Lower lobe of right lung (tissue), 2 donors: ENCODE data around the gene TEX14. TPM values are rescaled to one million over a fixed set of nuclear protein-coding genes. Genes with fewer than 3 reads are reported as not detected.
"Not testable (repeated sequence)": the region's sequence is repeated elsewhere in the genome, so short reads cannot be mapped to it uniquely, and the experiment has no call there.

Source experiments
- ATAC-seq, 2 donors: fragments of 200-7000 bp; cut with Tn5 transposase; one replicate each; pipeline ENCODE4 v1.9.1; 2020 to 2022; ENCODE audit warnings: mild to moderate bottlenecking in 2 of 2, moderate library complexity in 2 of 2
- DNase-seq: peaks from one replicate; pipeline ENCODE4 v3.0.0-alpha.2; 2020
- H3K27ac ChIP-seq: fragments of 200-600 bp; one replicate; pipeline ENCODE4 v1.8.0; 2022
- H3K27me3 ChIP-seq: fragments of 200-600 bp; one replicate; pipeline ENCODE4 v1.8.0; 2022; ENCODE audit warnings: low read depth
- H3K36me3 ChIP-seq: fragments of 200-600 bp; one replicate; pipeline ENCODE4 v1.8.0; 2022; ENCODE audit warnings: mild to moderate bottlenecking
- H3K4me1 ChIP-seq: fragments of 200-600 bp; one replicate; pipeline ENCODE4 v1.8.0; 2022
- H3K4me3 ChIP-seq: fragments of 200-600 bp; one replicate; pipeline ENCODE4 v1.8.0; 2022; ENCODE audit warnings: mild to moderate bottlenecking
- H3K9me3 ChIP-seq: fragments of 200-600 bp; one replicate; pipeline ENCODE4 v1.8.0; 2022
- intact Hi-C: fragments of 100-400 bp; cut with DNase I; formaldehyde crosslinking; loops from one replicate; pipeline ENCODE4 v1.11.0; 2022
- total RNA-seq: library from RNA; stranded (reverse); fragmentation: NEBNext Ultra II Directional; extraction: Animal tissue kit (Norgen Biotek cat#: 25700); gene quantifications from one replicate; pipeline ENCODE4 v1.2.1, GENCODE V29; 2021
- TF ChIP-seq, protein P1 (sequence below): fragments of 200-600 bp; IDR thresholded peaks from one replicate; pipeline ENCODE4 v1.8.0; 2022; ENCODE audit warnings: antibody characterized with exemption, mild to moderate bottlenecking
- donor health status: DM: no; HTN: yes; CAD: no; lungs with severe emphysema.

The TEX14 gene
- total RNA-seq, 1 donor from 2014 or later, result 6.8 TPM

DNA sequence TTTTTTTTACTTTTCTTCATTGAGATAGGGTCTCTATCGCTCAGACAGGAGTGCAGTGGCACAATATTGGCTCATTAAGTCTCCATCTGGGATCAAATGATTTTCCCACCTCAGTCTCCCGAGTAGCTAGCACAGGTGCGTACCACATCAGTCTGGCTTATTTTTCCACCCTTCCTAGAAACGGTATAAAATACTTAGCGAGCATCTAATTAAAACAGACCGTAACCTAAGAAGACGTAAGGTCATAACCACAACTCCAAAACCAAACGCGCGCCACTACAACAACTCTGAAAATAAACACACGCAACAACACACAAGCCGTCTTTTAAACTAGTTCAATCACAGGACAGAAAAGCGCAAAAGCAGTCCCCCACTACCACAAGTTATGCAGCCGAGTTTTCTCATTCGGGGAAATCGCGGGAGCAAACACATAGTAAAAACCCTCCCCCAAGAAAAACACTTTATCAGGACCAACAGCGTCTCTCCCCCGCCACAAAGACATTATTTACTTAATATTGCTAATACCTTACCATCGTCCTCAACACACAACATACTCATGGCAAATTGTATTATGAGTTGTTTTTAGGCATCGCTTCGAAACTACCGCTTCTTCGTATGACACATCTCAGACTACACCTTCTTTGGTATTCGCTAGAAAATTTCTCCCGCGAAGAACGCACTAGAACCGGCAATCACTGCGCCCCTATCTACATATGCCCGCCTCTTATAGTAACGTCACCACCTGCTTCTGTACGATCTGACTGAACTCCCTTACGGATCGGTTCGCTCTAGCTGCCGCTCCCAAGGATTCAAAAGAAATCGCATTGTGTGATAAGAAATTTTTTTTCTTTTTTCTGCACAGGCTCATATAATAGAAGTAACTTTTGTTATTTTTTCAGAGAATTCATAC, 32.8 kb downstream of the TEX14 start:
- peak; percentile 55 for DNase-seq

DNA sequence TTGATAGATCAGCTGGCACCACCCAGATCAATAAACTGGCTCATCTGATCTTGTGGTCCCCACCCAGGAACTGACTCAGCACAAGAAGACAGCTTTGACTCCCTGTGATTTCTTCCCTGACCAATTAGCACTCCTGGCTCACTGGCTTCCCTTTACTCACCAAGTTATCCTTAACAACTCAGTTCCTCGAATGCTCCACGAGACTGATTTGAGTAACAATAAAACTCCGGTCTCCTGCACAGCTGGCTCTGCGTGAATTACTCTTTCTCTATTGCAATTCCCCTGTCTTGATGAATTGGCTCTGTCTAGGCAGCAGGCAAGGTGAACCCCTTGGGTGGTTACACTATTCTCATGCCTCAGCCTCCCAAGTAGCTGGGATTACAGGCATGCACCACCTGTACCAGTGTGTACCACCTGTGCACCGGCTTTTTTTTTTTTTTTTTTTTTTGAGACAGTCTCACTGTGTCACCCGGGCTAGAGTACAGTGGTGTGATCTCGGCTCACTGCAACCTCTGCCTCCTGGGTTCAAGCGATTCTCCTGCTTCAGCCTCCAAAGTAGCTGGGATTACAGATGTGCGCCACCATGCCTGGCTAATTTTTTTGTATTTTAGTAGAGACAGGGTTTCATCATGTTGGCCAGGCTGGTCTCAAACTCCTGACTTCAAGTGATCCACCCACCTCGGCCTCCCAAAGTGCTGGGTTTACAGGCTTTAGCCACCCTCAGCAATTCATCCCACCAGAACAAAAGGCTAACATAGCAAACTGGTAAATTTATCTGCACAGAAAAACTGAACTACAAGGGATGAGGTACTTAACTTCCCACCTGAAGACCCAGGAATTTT, 33.7 kb downstream of the TEX14 start:
- H3K4me1 ChIP-seq, H3K9me3 ChIP-seq, intact Hi-C loops, ATAC-seq, DNase-seq, H3K27me3 ChIP-seq, H3K36me3 ChIP-seq: not testable (repeated sequence)
- H3K27ac ChIP-seq, result peak overlapping the region; percentile 93
- H3K4me3 ChIP-seq, result peak overlapping the region; percentile 56

More for the DNA sequence above, 32.8 kb downstream of the TEX14 start:
- Histone ChIP-seq H3K4me3 (peak overlapping the region; percentile 56), H3K9me3 (no peaks in the 10 kb centered on the region), H3K36me3 (no peaks in the 10 kb centered on the region), H3K27me3 (no peaks in the 10 kb centered on the region), H3K27ac (peak overlapping the region; percentile 93), H3K4me1 (no peaks in the 10 kb centered on the region)
- intact Hi-C loops, result no loop called here
- TF ChIP-seq, protein P1, sequence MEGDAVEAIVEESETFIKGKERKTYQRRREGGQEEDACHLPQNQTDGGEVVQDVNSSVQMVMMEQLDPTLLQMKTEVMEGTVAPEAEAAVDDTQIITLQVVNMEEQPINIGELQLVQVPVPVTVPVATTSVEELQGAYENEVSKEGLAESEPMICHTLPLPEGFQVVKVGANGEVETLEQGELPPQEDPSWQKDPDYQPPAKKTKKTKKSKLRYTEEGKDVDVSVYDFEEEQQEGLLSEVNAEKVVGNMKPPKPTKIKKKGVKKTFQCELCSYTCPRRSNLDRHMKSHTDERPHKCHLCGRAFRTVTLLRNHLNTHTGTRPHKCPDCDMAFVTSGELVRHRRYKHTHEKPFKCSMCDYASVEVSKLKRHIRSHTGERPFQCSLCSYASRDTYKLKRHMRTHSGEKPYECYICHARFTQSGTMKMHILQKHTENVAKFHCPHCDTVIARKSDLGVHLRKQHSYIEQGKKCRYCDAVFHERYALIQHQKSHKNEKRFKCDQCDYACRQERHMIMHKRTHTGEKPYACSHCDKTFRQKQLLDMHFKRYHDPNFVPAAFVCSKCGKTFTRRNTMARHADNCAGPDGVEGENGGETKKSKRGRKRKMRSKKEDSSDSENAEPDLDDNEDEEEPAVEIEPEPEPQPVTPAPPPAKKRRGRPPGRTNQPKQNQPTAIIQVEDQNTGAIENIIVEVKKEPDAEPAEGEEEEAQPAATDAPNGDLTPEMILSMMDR, result no peak
- ATAC-seq, result peak; percentile 94 to 98

DNA sequence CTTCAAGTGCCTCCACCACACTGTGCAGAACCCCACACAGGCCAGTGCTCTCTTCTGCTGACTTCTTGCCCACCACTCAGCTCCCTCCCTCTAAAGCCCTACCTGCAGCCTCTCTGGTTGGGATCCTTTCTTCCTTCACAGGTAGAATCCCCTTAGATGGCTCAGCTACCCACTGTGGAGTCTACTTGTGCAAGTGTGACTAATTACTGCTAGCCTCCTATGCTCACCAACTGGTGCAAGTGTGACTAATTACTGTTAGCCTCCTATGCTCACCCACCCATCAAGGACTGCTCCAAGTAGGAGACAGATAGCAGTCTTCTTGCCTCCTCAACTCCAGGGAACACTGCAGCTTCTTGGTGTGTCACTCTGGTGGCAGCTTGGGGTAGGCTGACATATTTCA, 43.6 kb downstream of the TEX14 start:
- no peaks in the 10 kb centered on the region for H3K4me1 ChIP-seq
- H3K4me3 ChIP-seq, result no peak overlapping the region
- no peak overlapping the region for H3K27ac ChIP-seq
- H3K9me3 ChIP-seq, result no peaks in the 10 kb centered on the region
- H3K27me3 ChIP-seq, result no peaks in the 10 kb centered on the region
- TF ChIP-seq, protein P1, result no peak
- H3K36me3 ChIP-seq, result no peaks in the 10 kb centered on the region
- intact Hi-C loops, result no loop called here
- ATAC-seq, result no peak
- no peak for DNase-seq

DNA sequence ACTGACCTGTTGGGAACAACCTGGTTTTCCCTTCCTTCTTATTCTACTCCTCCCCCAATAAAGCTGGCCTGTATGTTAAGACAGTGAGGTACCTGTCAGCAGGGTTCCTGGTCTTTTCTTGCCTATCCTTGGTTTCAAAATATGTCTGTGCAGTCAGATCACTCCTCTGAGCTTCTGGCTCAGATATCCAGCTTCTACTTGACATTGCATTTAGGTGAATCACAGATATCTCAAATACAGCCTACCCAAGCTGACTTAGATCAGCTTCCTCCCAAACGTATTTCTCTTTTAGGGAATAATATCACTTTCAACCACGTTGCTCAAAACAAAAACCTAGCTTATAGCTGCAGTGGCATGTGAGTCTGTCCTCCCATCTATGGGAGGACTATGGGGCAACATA, 48.7 kb downstream of the TEX14 start:
- Histone ChIP-seq H3K9me3 (no peaks in the 10 kb centered on the region), H3K4me3 (no peak overlapping the region), H3K27me3 (no peaks in the 10 kb centered on the region), H3K4me1 (no peaks in the 10 kb centered on the region), H3K36me3 (no peaks in the 10 kb centered on the region), H3K27ac (no peak overlapping the region)
- DNase-seq, result no peak
- intact Hi-C loops, result no loop called here
- ATAC-seq, result no peak
- TF ChIP-seq, protein P1, result no peak

DNA sequence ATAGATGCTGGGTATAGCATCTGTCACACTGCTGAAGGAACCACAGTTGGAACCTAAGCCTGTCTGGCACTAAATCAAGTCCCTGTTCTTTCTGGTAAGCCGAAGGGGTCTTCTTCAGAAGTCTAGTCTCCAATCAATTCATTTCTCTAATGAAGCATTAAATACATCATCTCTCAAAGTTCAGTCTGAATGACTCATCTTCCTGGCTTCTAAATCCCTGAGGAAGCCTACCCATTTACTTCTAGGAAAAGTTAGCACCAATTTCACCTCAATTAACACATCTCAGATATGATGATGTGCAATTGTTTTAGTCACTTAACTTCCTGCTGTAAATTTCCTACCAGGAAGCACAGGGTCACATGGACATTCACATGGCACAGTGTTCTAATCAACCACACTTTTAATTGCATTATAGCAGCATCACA, 49.9 kb downstream of the TEX14 start:
- TF ChIP-seq, protein P1, result no peak
- H3K36me3 ChIP-seq, result no peaks in the 10 kb centered on the region
- no peak overlapping the region for H3K4me3 ChIP-seq
- intact Hi-C loops, result no loop called here
- DNase-seq, result no peak
- no peak for ATAC-seq
- no peaks in the 10 kb centered on the region for H3K9me3 ChIP-seq
- no peaks in the 10 kb centered on the region for H3K4me1 ChIP-seq
- H3K27me3 ChIP-seq, result no peaks in the 10 kb centered on the region
- H3K27ac ChIP-seq, result no peak overlapping the region
